DND-41 (cell line): ENCODE measurements around the gene SLC38A8.

Experiments used
- CTCF ChIP-seq: IDR thresholded peaks from 2 replicates; pipeline ENCODE4 v1.5.1; 2012; ENCODE audit warnings: borderline replicate concordance, low read length, moderate library complexity, mild to moderate bottlenecking; ENCODE audit not compliant: poor library complexity, severe bottlenecking; ENCODE audit errors: extremely low read depth
- EZH2 ChIP-seq: IDR thresholded peaks from 3 replicates; pipeline ENCODE4 v1.6.1; 2012; ENCODE audit warnings: borderline replicate concordance, low read depth, mild to moderate bottlenecking, moderate library complexity, low read length, inconsistent platforms; ENCODE audit not compliant: severe bottlenecking

GRCh38 chr16:84040823-84041820 is 1.5 kb downstream of the SLC38A8 start:
- TF ChIP-seq CTCF (no peak), EZH2 (no peak)
